Naive B cell (primary cell): ENCODE measurements around the gene HEG1. TPM values are rescaled to one million over a fixed set of nuclear protein-coding genes. Genes with fewer than 3 reads are reported as not detected.

Source experiments
- ATAC-seq, 2 donors: fragments of 150-1000 bp; cut with Tn5 transposase; 2 replicates each; pipeline ENCODE4 v1.10.0; 2021; ENCODE audit warnings: low read depth in 2 of 2, mild to moderate bottlenecking in 2 of 2, moderate library complexity in 2 of 2
- DNase-seq: peaks from one replicate; pipeline ENCODE4 v3.0.0; 2022
- H3K27ac Mint-ChIP-seq, 6 donors: one replicate each; pipeline ENCODE4 v1.8.0; 2020 to 2022; ENCODE audit warnings: mild to moderate bottlenecking in 6 of 6, mixed read lengths in 6 of 6, moderate library complexity in 5 of 6, inconsistent platforms in 2 of 6
- H3K27me3 Mint-ChIP-seq, 3 donors: one replicate each; pipeline ENCODE4 v1.8.0; 2021 to 2022; ENCODE audit warnings: mixed read lengths in 3 of 3, mild to moderate bottlenecking in 1 of 3
- H3K36me3 Mint-ChIP-seq, 2 donors: one replicate each; pipeline ENCODE4 v1.8.0; 2020 to 2022; ENCODE audit warnings: mixed read lengths in 2 of 2, inconsistent platforms in 1 of 2, mild to moderate bottlenecking in 1 of 2
- H3K4me1 Mint-ChIP-seq, 3 donors: one replicate each; pipeline ENCODE4 v1.8.0; 2020 to 2022; ENCODE audit warnings: mixed read lengths in 3 of 3, inconsistent platforms in 1 of 3, mild to moderate bottlenecking in 1 of 3, moderate library complexity in 1 of 3
- H3K4me3 Mint-ChIP-seq, 8 donors: one replicate each; pipeline ENCODE4 v1.8.0; 2020 to 2022; ENCODE audit warnings: mild to moderate bottlenecking in 8 of 8, mixed read lengths in 8 of 8, moderate library complexity in 8 of 8, inconsistent platforms in 2 of 8
- H3K9me3 Mint-ChIP-seq, 7 donors: one replicate each; pipeline ENCODE4 v1.8.0; 2020 to 2022; ENCODE audit warnings: mixed read lengths in 7 of 7, mild to moderate bottlenecking in 5 of 7, inconsistent platforms in 2 of 7, moderate library complexity in 1 of 7
- polyA plus RNA-seq, 6 donors: library from polyadenylated mRNA; unstranded; fragments of 300-500 nt; fragmentation: Illumina TruSeq; gene quantifications; one replicate each; pipeline ENCODE4 v1.2.3, GENCODE V29; 2021; ENCODE audit warnings: low read depth in 6 of 6

Gene HEG1
- polyA plus RNA-seq, 6 donors from 2014 or later: 0.73 to 1.8 (median 1.1) TPM; not detected in 1

GRCh38 chr3:125061646-125062045, 5.8 kb upstream of the HEG1 start:
- peaks cover 41 to 49% (median 44%) of the 10 kb centered on the region in 3 donors for H3K27me3 Mint-ChIP-seq
- no peak for DNase-seq

GRCh38 chr3:125061170-125061569, 5.4 kb upstream of the HEG1 start:
- Mint-ChIP-seq H3K27ac (no peak overlapping the region), H3K4me1 (peaks cover 0 to 4% (median 0%) of the 10 kb centered on the region in 3 donors), H3K9me3 (peaks cover 0 to 5% (median 0%) of the 10 kb centered on the region in 7 donors), H3K4me3 (no peak overlapping the region), H3K27me3 (peaks cover 41 to 49% (median 41%) of the 10 kb centered on the region in 3 donors), H3K36me3 (no peaks in the 10 kb centered on the region)
- DNase-seq (no peak), ATAC-seq (no peak)

More at GRCh38 chr3:125061646-125062045, 5.8 kb upstream of the HEG1 start:
- no peak overlapping the region for H3K27ac Mint-ChIP-seq
- no peaks in the 10 kb centered on the region for H3K4me1 Mint-ChIP-seq
- no peak overlapping the region for H3K4me3 Mint-ChIP-seq
- no peak for ATAC-seq
- peaks cover 0 to 5% (median 0%) of the 10 kb centered on the region in 7 donors for H3K9me3 Mint-ChIP-seq
- no peaks in the 10 kb centered on the region for H3K36me3 Mint-ChIP-seq

GRCh38 chr3:125059488-125060245, 3.9 kb upstream of the HEG1 start:
- Mint-ChIP-seq H3K27me3 (peaks cover 38 to 47% (median 39%) of the 10 kb centered on the region in 3 donors), H3K27ac (no peak overlapping the region), H3K4me3 (peak overlapping the region in 2 of 8 donors; percentile 22 to 26), H3K4me1 (peaks cover 3 to 9% (median 5%) of the 10 kb centered on the region in 3 donors), H3K9me3 (peaks cover 0 to 5% (median 0%) of the 10 kb centered on the region in 7 donors), H3K36me3 (no peaks in the 10 kb centered on the region)
- no peak for ATAC-seq
- DNase-seq: no peak

GRCh38 chr3:125058959-125059358, 3.2 kb upstream of the HEG1 start:
- H3K36me3 Mint-ChIP-seq: no peaks in the 10 kb centered on the region
- no peak for ATAC-seq
- DNase-seq: no peak
- H3K4me1 Mint-ChIP-seq: peaks cover 9 to 16% (median 10%) of the 10 kb centered on the region in 3 donors
- peaks cover 0 to 2% (median 0%) of the 10 kb centered on the region in 7 donors for H3K9me3 Mint-ChIP-seq
- H3K4me3 Mint-ChIP-seq: peak overlapping the region in 1 of 8 donors; percentile 22
- peaks cover 33 to 41% (median 37%) of the 10 kb centered on the region in 3 donors for H3K27me3 Mint-ChIP-seq
- H3K27ac Mint-ChIP-seq: no peak overlapping the region

GRCh38 chr3:125058529-125058928, 2.7 kb upstream of the HEG1 start:
- Mint-ChIP-seq H3K4me3 (no peak overlapping the region), H3K36me3 (no peaks in the 10 kb centered on the region), H3K27me3 (peaks cover 29 to 36% (median 33%) of the 10 kb centered on the region in 3 donors), H3K4me1 (peaks cover 14 to 20% (median 14%) of the 10 kb centered on the region in 3 donors), H3K9me3 (peaks cover 0 to 2% (median 0%) of the 10 kb centered on the region in 7 donors), H3K27ac (no peak overlapping the region)
- ATAC-seq (no peak), DNase-seq (no peak)

GRCh38 chr3:125057186-125057850, 1.5 kb upstream of the HEG1 start:
- DNase-seq (no peak), ATAC-seq (no peak)
- peak overlapping the region in 2 of 6 donors; percentile 19 to 41 for H3K27ac Mint-ChIP-seq
- H3K4me3 Mint-ChIP-seq: peak overlapping the region in 7 of 8 donors; percentile 35 to 80 (median 60)
- no peaks in the 10 kb centered on the region for H3K36me3 Mint-ChIP-seq
- H3K9me3 Mint-ChIP-seq: peaks cover 0 to 2% (median 0%) of the 10 kb centered on the region in 7 donors
- peaks cover 21 to 28% (median 26%) of the 10 kb centered on the region in 3 donors for H3K27me3 Mint-ChIP-seq
- H3K4me1 Mint-ChIP-seq: peaks cover 23 to 32% (median 26%) of the 10 kb centered on the region in 3 donors

GRCh38 chr3:125055331-125055912, 375 bp downstream of the HEG1 start:
- Mint-ChIP-seq H3K27me3 (peaks cover 6 to 9% (median 9%) of the 10 kb centered on the region in 3 donors), H3K36me3 (no peaks in the 10 kb centered on the region), H3K9me3 (peaks cover 0 to 2% (median 0%) of the 10 kb centered on the region in 7 donors), H3K27ac (peak overlapping the region; percentile 28 to 97 (median 92)), H3K4me3 (peak overlapping the region; percentile 91 to 99 (median 96)), H3K4me1 (peaks cover 35 to 48% (median 36%) of the 10 kb centered on the region in 3 donors)
- DNase-seq (no peak), ATAC-seq (peak; percentile 41 to 42)

- H3K4me1 Mint-ChIP-seq: peaks cover 36 to 51% (median 37%) of the 10 kb centered on the region in 3 donors
- H3K9me3 Mint-ChIP-seq: no peaks in the 10 kb centered on the region
- peak; percentile 20 for DNase-seq
- H3K4me3 Mint-ChIP-seq: peak overlapping the region; percentile 91 to 99 (median 96)
- no peaks in the 10 kb centered on the region for H3K36me3 Mint-ChIP-seq
- peak; percentile 17 to 19 for ATAC-seq
- H3K27ac Mint-ChIP-seq: peak overlapping the region; percentile 28 to 97 (median 92)
- H3K27me3 Mint-ChIP-seq: peaks cover 0 to 4% (median 1%) of the 10 kb centered on the region in 3 donors
These were observed 1.1 kb downstream of the HEG1 start for GRCh38 chr3:125054449-125055329.

- H3K9me3 Mint-ChIP-seq: no peaks in the 10 kb centered on the region
- H3K36me3 Mint-ChIP-seq: no peaks in the 10 kb centered on the region
- peak overlapping the region; percentile 91 to 99 (median 96) for H3K4me3 Mint-ChIP-seq
- H3K4me1 Mint-ChIP-seq: peaks cover 37 to 51% (median 41%) of the 10 kb centered on the region in 3 donors
- peaks cover 0 to 4% (median 0%) of the 10 kb centered on the region in 3 donors for H3K27me3 Mint-ChIP-seq
- DNase-seq: no peak
- H3K27ac Mint-ChIP-seq: peak overlapping the region in 5 of 6 donors; percentile 28 to 97 (median 84)
- no peak for ATAC-seq
These were observed 1.7 kb downstream of the HEG1 start for GRCh38 chr3:125054062-125054448.

GRCh38 chr3:125053304-125053699, 2.5 kb downstream of the HEG1 start:
- Mint-ChIP-seq H3K9me3 (no peaks in the 10 kb centered on the region), H3K4me1 (peaks cover 37 to 51% (median 41%) of the 10 kb centered on the region in 3 donors)
- ATAC-seq: no peak

GRCh38 chr3:125052624-125053303, 3.0 kb downstream of the HEG1 start:
- Mint-ChIP-seq H3K27ac (peak overlapping the region in 5 of 6 donors; percentile 23 to 97 (median 93)), H3K4me3 (peak overlapping the region; percentile 66 to 99 (median 77)), H3K27me3 (peaks cover 0 to 2% (median 0%) of the 10 kb centered on the region in 3 donors), H3K9me3 (no peaks in the 10 kb centered on the region), H3K36me3 (no peaks in the 10 kb centered on the region), H3K4me1 (peaks cover 37 to 51% (median 41%) of the 10 kb centered on the region in 3 donors)
- ATAC-seq (no peak), DNase-seq (no peak)

More at GRCh38 chr3:125053304-125053699, 2.5 kb downstream of the HEG1 start:
- Mint-ChIP-seq H3K27ac (peak overlapping the region in 4 of 6 donors; percentile 66 to 97 (median 87)), H3K4me3 (peak overlapping the region in 7 of 8 donors; percentile 4 to 99 (median 70)), H3K27me3 (peaks cover 0 to 4% (median 0%) of the 10 kb centered on the region in 3 donors), H3K36me3 (no peaks in the 10 kb centered on the region)
- no peak for DNase-seq
